IPS-15b (cell line): ENCODE measurements around the gene SELP.

ENCODE experiments used
- H3K27me3 ChIP-seq: one replicate; pipeline ENCODE4 v1.6.1; 2013; ENCODE audit warnings: low read length; ENCODE audit not compliant: control insufficient read depth, insufficient read depth
- H3K36me3 ChIP-seq: one replicate; pipeline ENCODE4 v1.6.1; 2013; ENCODE audit warnings: low read length; ENCODE audit not compliant: control insufficient read depth, insufficient read depth
- H3K4me1 ChIP-seq: one replicate; pipeline ENCODE4 v1.6.1; 2013; ENCODE audit warnings: mild to moderate bottlenecking, low read length; ENCODE audit not compliant: control insufficient read depth, insufficient read depth
- H3K4me3 ChIP-seq: one replicate; pipeline ENCODE4 v1.5.1; 2013; ENCODE audit warnings: low read depth, low read length
- H3K9ac ChIP-seq: one replicate; pipeline ENCODE4 v1.6.1; 2013; ENCODE audit warnings: low read depth, mild to moderate bottlenecking, low read length
- H3K9me3 ChIP-seq: one replicate; pipeline ENCODE4 v1.6.1; 2013; ENCODE audit warnings: mild to moderate bottlenecking, low read length; ENCODE audit not compliant: control insufficient read depth, insufficient read depth

The SELP gene

DNA sequence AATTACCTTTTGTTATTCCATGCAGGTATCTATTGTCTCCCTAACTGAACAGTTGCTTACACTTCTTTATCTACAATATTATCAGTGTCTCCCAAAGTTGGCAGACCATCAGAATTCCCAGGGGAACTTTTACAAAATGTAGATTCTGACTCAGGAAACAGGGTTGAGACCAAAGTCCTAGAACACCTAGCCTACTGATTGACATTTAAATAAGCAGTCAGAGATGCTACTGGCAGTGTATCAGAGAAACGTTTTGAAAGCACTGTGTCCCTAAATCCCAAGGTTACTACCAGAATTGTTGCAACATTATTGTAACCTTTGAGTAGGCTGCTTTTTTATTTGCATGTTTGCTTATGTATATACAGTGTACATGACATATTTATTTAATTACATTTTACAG is 41.8 kb downstream of the SELP start:
- peaks cover 4% of the 10 kb centered on the region for H3K27me3 ChIP-seq
- no peaks in the 10 kb centered on the region for H3K9me3 ChIP-seq
- H3K9ac ChIP-seq: no peak overlapping the region
- H3K4me1 ChIP-seq: peaks cover 2% of the 10 kb centered on the region
- no peaks in the 10 kb centered on the region for H3K36me3 ChIP-seq
- no peak overlapping the region for H3K4me3 ChIP-seq

DNA sequence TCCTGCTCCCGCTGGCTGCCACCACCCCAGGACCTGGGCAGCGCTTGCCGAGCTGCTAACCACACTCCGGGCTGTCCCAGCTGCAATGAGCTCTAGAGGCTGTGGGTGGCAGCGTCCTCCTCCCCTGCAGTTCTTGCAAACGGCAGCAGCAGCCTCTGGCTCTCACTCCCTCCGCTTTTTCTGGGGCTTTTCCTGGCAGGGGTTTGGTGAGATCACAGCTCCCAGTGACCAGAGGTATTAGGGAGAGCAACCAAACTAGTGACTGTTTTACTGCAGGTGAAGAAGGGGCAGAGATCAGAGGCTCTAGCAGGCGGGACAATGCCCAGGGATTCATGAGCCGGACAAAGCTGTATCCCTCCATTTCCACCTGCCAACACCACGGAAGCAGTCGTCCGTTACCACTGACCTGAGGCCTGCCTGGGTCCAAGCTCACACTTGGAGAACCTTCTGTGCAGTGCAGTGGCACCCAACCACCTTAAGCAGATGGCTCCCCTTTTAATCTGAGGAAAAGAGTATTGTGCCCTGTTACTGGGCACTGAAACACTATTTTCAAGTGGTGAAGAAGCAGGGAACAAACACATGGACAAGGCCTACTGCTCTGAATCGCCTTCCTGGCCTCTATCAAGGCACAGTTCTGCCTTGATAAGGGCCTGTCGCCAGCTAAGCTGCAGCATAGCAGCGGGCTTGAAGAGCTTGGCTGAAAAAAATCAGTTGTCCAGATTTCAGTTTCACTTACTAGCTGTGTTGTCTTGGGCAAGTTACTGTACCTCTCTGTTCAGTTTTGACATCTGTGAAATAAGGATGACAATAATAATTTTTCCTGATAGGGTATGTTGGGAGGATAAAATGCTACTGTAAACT is 43.3 kb downstream of the SELP start, which contains the start of gene F5:
Gene F5 (minus strand): TSS at position 87 of the 861 bp plus-strand sequence. CDS start 95 bp downstream, outside the sequence.
- Histone ChIP-seq H3K4me1 (peaks cover 2% of the 10 kb centered on the region), H3K9ac (peak within 1 kb of the TSS; percentile 16), H3K4me3 (peak within 1 kb of the TSS; percentile 42), H3K9me3 (no peaks in the 10 kb centered on the region), H3K36me3 (no peaks in the 10 kb centered on the region), H3K27me3 (peaks cover 4% of the 10 kb centered on the region)

DNA sequence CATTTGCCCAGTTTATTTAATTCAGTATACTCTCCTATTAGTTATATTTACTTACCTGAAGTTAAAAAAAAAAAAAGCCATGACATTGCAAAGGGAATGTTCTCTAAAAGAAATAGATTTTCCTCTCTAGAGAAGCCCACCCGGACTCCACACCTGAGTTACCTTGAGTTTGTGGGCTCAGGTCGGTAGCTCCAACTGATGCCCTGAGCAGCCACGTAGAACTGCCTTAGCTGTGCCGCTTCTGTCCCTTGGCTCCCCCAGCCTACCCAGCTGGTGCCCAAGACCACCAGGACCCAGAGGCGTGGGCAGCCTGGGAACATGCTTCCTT is 43.9 kb downstream of the SELP start:
- no peaks in the 10 kb centered on the region for H3K9me3 ChIP-seq
- H3K36me3 ChIP-seq: no peaks in the 10 kb centered on the region
- no peak overlapping the region for H3K9ac ChIP-seq
- H3K4me1 ChIP-seq: peaks cover 2% of the 10 kb centered on the region
- H3K4me3 ChIP-seq: peak overlapping the region; percentile 42
- H3K27me3 ChIP-seq: peaks cover 4% of the 10 kb centered on the region

DNA sequence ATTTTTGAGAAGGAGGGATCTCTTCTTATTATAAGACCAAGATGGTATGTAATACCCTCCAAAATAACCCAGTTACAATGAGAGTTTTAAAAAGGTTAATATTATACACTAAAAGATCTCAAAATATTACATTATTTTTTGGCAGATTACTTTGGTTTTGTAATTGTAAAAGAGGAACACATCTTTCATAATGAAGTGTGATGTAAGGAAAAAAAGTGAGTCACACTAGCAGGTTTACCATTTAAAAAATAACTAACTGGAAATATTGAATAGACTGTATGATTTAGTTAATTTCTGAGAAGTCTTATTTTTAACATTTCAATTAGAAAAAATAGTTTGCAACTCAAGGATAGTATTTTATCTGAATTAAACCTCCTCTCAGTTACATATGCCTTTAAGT is 44.7 kb downstream of the SELP start:
- H3K36me3 ChIP-seq: no peaks in the 10 kb centered on the region
- H3K9me3 ChIP-seq: no peaks in the 10 kb centered on the region
- no peak overlapping the region for H3K9ac ChIP-seq
- peaks cover 4% of the 10 kb centered on the region for H3K27me3 ChIP-seq
- no peak overlapping the region for H3K4me3 ChIP-seq
- H3K4me1 ChIP-seq: peaks cover 2% of the 10 kb centered on the region

DNA sequence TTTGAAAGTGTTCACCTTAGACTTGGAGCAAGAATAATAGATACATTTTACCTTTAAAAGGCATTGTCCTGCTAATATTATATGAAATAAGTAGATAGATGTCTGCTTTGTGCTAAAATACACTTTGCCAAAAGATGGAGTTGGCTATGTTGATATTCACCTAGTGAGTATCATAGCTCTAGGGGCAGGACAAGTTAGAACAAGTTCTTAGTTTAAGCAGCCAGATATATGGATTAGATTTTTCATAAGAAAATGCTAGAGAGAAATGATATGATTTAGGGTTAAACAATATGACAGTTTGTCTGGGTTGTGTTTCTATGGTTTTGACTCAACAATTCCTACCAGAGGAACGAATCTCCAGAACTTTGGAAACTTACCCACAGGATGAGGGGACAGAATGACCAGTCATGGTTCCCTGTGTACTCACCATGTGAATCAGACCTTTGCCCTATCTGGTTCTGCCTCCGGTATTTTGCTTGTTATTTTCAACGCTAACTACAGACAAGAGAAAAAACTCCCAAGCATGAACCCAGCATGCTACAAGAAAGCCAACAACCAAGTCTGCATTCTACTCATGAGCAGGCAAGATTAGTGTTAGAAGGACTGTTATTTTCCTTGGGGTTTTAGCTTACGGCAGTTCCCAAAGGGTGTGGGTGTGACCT is 45.3 kb downstream of the SELP start:
- peaks cover 2% of the 10 kb centered on the region for H3K4me1 ChIP-seq
- H3K36me3 ChIP-seq: no peaks in the 10 kb centered on the region
- H3K9ac ChIP-seq: no peak overlapping the region
- H3K9me3 ChIP-seq: no peaks in the 10 kb centered on the region
- peaks cover 4% of the 10 kb centered on the region for H3K27me3 ChIP-seq
- no peak overlapping the region for H3K4me3 ChIP-seq

DNA sequence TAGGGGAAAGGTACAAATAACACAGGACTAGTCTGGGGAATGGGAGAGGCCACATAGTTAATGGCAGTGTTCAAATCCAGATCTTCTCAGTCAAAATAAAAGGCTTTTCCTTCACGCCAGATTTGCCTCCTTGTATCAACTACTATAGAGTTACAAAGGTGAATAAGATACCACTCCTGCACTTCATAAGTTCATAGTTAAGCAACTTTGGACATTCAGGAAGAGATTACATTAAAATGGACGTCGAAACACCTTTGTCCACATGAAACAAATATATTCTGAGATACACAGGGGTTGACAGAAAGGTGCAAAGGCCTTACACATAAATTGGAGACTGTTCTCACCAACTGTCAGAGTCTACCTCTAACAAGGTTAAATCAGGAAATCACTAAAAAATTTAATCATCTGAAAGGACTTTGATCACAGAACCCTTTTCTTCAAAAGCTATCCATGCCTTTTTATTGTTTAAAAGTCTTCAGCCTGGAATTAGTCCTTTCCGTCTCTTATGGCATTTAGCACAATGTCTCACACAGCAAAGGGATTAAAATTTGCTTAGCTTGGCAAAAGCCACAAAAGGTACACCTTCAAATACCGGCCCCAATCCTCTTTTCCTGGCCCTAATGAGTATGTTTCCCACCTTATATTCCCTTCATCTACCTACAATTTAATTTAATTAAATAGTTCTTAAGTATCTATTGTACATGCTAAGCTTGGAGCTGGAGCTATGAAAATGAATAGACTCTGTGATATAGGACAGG is 51.8 kb downstream of the SELP start:
- H3K9ac ChIP-seq: no peak overlapping the region
- H3K9me3 ChIP-seq: no peaks in the 10 kb centered on the region
- H3K4me1 ChIP-seq: no peaks in the 10 kb centered on the region
- H3K36me3 ChIP-seq: no peaks in the 10 kb centered on the region
- no peaks in the 10 kb centered on the region for H3K27me3 ChIP-seq
- no peak overlapping the region for H3K4me3 ChIP-seq

DNA sequence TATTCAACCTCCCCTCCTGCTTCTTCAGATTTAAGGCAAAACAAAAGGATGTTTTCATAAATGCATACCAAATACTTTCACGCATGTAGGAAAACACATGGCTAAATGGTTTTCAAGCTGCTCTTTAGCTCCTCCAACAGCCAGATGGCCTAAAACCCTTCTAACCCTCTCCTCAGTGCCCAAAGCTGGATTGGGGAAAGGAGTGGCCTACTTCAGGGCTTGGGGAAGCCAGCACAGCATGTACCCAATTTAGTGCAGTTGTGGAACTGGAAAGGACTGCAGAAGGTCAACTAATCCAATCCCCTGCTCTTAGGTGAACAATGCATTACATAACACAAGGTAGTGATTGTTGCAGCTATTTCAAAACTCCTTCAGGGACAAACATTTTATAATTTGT is 53.0 kb downstream of the SELP start:
- H3K4me3 ChIP-seq: no peak overlapping the region
- H3K9ac ChIP-seq: no peak overlapping the region
- H3K36me3 ChIP-seq: no peaks in the 10 kb centered on the region
- H3K9me3 ChIP-seq: no peaks in the 10 kb centered on the region
- H3K4me1 ChIP-seq: no peaks in the 10 kb centered on the region
- H3K27me3 ChIP-seq: no peaks in the 10 kb centered on the region

DNA sequence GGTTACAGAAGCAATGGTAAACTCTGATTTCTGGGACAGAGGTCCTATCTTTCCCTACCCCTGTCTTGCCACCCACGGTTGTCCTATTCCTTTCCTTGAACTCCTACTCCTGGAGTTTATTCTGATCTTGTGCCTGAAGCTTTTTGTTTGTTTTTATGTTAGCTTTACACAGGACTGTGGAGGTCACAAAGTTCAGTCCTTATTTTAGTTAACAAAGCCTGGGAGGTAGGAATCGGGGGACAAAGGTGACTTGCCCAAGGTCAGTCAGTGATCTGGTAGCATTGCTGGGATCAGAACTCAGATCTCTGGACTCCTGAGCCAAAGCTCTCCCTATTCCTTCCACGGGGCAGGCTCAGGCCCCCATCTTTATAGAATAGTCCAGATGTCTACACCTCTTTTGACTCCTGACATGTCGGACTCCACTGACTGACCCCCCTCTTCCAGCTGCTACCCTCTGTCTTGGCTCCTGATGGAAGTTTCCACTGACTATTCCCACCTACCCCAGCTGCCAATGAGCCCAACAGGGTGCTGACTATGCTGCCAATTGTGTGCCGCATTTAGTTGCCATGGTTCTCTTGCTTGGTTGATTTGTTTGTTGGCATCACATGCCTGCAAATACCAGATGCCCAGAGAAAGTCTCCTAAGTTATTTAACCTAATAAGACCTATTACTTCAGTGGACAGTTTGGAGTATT is 53.5 kb downstream of the SELP start:
- no peaks in the 10 kb centered on the region for H3K36me3 ChIP-seq
- H3K9ac ChIP-seq: no peak overlapping the region
- H3K27me3 ChIP-seq: no peaks in the 10 kb centered on the region
- H3K9me3 ChIP-seq: no peaks in the 10 kb centered on the region
- H3K4me3 ChIP-seq: no peak overlapping the region
- H3K4me1 ChIP-seq: no peaks in the 10 kb centered on the region

DNA sequence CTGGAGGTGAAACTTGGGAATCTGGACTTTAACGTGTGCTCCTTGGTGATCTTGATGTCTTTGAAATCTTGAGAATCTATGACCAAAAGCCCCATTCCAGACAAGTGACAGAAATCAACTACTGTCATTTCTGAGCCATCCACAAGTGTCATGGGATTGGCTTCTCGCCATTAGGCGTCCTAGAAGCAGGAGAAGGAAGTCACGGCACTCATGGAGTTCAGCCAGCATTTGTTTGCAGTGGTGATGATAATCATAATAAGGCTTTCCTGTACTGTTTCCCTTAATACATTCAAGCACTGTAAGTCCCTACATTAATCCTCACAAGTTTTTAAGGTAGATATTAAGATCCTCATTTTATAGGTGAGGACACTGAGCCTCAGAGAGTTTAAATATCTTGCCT is 55.6 kb downstream of the SELP start:
- H3K9ac ChIP-seq: no peak overlapping the region
- no peaks in the 10 kb centered on the region for H3K27me3 ChIP-seq
- no peak overlapping the region for H3K4me3 ChIP-seq
- H3K4me1 ChIP-seq: no peaks in the 10 kb centered on the region
- H3K36me3 ChIP-seq: no peaks in the 10 kb centered on the region
- H3K9me3 ChIP-seq: no peaks in the 10 kb centered on the region

DNA sequence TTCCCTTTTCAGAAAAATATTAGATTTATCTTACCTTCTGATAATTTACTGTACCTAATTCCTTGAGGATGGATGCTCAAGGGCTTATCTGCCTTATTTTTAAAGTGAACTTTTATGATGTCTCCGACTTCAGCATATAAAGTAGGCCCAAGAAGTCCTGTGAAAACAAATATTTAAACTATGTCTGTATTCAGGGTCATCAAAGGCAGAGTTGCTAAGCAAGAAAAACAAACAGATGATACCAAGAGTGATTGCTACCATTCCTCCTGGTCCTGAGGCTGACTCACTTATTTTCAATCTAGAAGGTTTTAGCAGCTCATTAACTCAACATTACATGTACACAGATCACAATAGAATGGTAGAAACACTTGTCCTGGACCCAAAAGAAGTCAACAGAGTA is 57.7 kb downstream of the SELP start:
- no peaks in the 10 kb centered on the region for H3K36me3 ChIP-seq
- no peaks in the 10 kb centered on the region for H3K4me1 ChIP-seq

DNA sequence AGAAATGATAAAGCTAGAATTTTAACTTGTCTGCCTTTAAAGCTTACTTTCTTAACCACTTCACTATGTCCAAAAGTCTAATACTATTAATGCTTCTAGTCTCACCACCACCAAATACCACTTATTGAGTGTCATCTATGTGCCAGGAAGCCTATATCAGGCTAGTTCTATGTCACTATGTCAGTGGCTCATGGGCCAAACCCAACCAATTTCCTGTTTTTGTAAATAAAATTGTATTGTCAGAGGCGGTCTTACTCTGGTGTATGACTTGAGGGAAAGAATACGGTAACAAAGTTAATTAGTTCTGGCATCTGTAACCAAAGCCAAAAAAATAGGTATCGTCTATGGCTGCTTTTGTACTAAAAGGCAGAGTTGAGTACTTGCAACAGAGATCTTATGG is 58.5 kb downstream of the SELP start:
- Histone ChIP-seq H3K4me1 (no peaks in the 10 kb centered on the region), H3K36me3 (no peaks in the 10 kb centered on the region), H3K4me3 (no peak overlapping the region), H3K9me3 (no peaks in the 10 kb centered on the region), H3K27me3 (no peaks in the 10 kb centered on the region), H3K9ac (no peak overlapping the region)

More for the DNA sequence above, 57.7 kb downstream of the SELP start:
- H3K9me3 ChIP-seq: no peaks in the 10 kb centered on the region
- no peak overlapping the region for H3K9ac ChIP-seq
- H3K27me3 ChIP-seq: no peaks in the 10 kb centered on the region
- H3K4me3 ChIP-seq: no peak overlapping the region
